Ishikawa (cell line): ENCODE data around the gene SMCR8.

Experiments used
- RAD21 ChIP-seq: IDR thresholded peaks from 2 replicates; pipeline ENCODE4 v1.6.1; 2012; ENCODE audit warnings: low read depth
- YY1 ChIP-seq: IDR thresholded peaks from 2 replicates; pipeline ENCODE4 v1.6.1; 2012; ENCODE audit warnings: low read depth
- TF ChIP-seq, protein P1 (sequence below): IDR thresholded peaks from 2 replicates; pipeline ENCODE4 v1.6.1; 2012; ENCODE audit warnings: low read depth, mild to moderate bottlenecking

GRCh38 chr17:18368946-18369345 is 53.9 kb downstream of the SMCR8 start:
- TF ChIP-seq RAD21 (no peak), YY1 (no peak)
- TF ChIP-seq, protein P1, sequence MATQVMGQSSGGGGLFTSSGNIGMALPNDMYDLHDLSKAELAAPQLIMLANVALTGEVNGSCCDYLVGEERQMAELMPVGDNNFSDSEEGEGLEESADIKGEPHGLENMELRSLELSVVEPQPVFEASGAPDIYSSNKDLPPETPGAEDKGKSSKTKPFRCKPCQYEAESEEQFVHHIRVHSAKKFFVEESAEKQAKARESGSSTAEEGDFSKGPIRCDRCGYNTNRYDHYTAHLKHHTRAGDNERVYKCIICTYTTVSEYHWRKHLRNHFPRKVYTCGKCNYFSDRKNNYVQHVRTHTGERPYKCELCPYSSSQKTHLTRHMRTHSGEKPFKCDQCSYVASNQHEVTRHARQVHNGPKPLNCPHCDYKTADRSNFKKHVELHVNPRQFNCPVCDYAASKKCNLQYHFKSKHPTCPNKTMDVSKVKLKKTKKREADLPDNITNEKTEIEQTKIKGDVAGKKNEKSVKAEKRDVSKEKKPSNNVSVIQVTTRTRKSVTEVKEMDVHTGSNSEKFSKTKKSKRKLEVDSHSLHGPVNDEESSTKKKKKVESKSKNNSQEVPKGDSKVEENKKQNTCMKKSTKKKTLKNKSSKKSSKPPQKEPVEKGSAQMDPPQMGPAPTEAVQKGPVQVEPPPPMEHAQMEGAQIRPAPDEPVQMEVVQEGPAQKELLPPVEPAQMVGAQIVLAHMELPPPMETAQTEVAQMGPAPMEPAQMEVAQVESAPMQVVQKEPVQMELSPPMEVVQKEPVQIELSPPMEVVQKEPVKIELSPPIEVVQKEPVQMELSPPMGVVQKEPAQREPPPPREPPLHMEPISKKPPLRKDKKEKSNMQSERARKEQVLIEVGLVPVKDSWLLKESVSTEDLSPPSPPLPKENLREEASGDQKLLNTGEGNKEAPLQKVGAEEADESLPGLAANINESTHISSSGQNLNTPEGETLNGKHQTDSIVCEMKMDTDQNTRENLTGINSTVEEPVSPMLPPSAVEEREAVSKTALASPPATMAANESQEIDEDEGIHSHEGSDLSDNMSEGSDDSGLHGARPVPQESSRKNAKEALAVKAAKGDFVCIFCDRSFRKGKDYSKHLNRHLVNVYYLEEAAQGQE = no peak
